Measurements from ENCODE around the gene CACNA1I. TPM values are rescaled to one million over a fixed set of nuclear protein-coding genes. Genes with fewer than 3 reads are reported as not detected.
A peak's percentile ranks its signal among the peaks of the same experiment; 100 is the strongest.

Gene CACNA1I
- total and polyA plus RNA-seq, 2 of the 8 experiments (the other 6 are each of a cell fraction or from before 2014, with no cell fraction given): 0.77 to 1.2 TPM

DNA sequence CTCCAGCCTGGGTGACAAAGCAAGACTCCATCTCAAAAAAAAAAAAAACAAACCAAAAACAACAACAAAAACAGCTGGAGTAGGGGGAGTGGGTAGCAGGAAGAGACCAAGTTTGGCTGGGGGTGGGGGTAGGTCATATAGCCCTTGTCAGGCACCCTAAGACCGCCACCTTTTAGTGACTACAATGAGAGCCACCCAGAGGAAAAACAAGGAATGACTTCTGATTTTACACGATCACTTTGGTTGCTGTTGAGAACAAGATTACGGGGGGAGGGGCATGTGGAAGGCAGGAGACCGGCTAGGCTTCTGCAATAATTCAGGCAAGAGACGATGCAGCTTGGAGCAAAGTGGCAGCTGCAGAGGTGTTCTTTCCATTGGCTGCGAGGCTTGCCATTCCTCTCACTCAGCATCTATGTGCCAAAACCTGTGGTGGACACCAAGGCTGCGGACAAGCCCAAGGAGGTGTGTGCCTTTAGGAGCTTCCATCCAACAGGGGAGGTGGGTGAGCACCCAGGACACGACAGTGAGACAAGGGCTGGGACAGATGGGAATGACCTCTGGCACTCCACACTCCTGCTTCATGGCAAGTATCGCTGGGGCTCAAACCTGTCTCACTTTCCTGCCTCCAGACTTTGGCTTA lies 39.7 kb upstream of the CACNA1I start:
- Histone ChIP-seq H3K4me1 (replicated peaks in 1 of 4; ENCODE audit: control insufficient read depth in 3 of 4, insufficient read depth in 4 of 4, low read length in 3 of 4) (peaks cover 12 to 44% (median 25%) of the 10 kb centered on the region in 4 experiments), H3K23ac (ENCODE audit: insufficient read length) (no peak overlapping the region), H2AFZ (ENCODE audit: low read length) (no peak overlapping the region), H3K79me1 (ENCODE audit: low read depth, low read length) (peaks cover 3% of the 10 kb centered on the region; the same call in 1 of the 2 replicates), H2BK120ac (replicated peaks; ENCODE audit: low read depth, low read length) (no peak overlapping the region), H3K4me3 (ENCODE audit: extremely low read depth in 1 of 4, insufficient read depth in 2 of 4, low read depth in 3 of 4, low read length in 4 of 4) (0 out of 8 replicates have a peak overlapping the region, but pooled peaks of 1 of the 4 experiments have one; percentile 95), H3K4me2 (ENCODE audit: insufficient read depth in 1 of 2, low read depth in 2 of 2, low read length in 2 of 2) (peak overlapping the region; percentile 19 to 79; a peak in 2 of 4 replicates), H3K27ac (ENCODE audit: low read depth, low read length) (no peak overlapping the region), H2BK15ac (ENCODE audit: low read length) (no peak overlapping the region), H3K23me2 (ENCODE audit: low read depth, low read length) (peaks cover 8% of the 10 kb centered on the region), H3K36me3 (ENCODE audit: control insufficient read depth in 2 of 4, insufficient read depth in 4 of 4, low read length in 3 of 4) (peaks cover 0 to 6% (median 1%) of the 10 kb centered on the region in 4 experiments; a peak in 4 of 8 replicates), H3K79me2 (ENCODE audit: control insufficient read depth in 1 of 2, insufficient read depth in 2 of 2, low read length in 2 of 2) (peaks cover 0 to 14% of the 10 kb centered on the region in 2 experiments; a peak in 2 of 4 replicates), H4K8ac (ENCODE audit: extremely low read depth, insufficient read depth, low read length) (no peak overlapping the region), H3K9ac (replicated peaks in 1 of 4; ENCODE audit: extremely low read depth in 1 of 4, low read depth in 3 of 4, low read length in 3 of 4) (no peak overlapping the region), H2BK5ac (ENCODE audit: low read depth, low read length) (no peak overlapping the region), H3K4ac (replicated peaks; ENCODE audit: insufficient read length, low read depth, low read length) (no peak overlapping the region), H3K27me3 (replicated peaks in 1 of 4; ENCODE audit: control insufficient read depth in 3 of 4, extremely low read depth in 1 of 4, insufficient read depth in 3 of 4, low read length in 3 of 4) (no peaks in the 10 kb centered on the region), H4K5ac (ENCODE audit: insufficient read length, low read depth, low read length) (no peak overlapping the region), H2BK12ac (ENCODE audit: low read depth, low read length) (no peak overlapping the region), H3K56ac (replicated peaks; ENCODE audit: insufficient read length, low read depth, low read length) (no peak overlapping the region), H3K18ac (ENCODE audit: extremely low read depth, low read length) (no peak overlapping the region), H3K9me3 (ENCODE audit: insufficient read depth in 2 of 2, low read depth in 1 of 2, low read length in 1 of 2) (no peaks in the 10 kb centered on the region), H4K91ac (replicated peaks; ENCODE audit: insufficient read length, low read length) (no peak overlapping the region), H4K20me1 (replicated peaks in 1 of 2; ENCODE audit: control insufficient read depth in 1 of 2, insufficient read depth in 2 of 2, low read length in 2 of 2) (peaks cover 12 to 33% of the 10 kb centered on the region in 2 experiments), H2BK20ac (ENCODE audit: low read length) (no peak overlapping the region), H2AK5ac (ENCODE audit: low read depth, low read length) (no peak overlapping the region), H3K14ac (ENCODE audit: insufficient read length) (no peak overlapping the region)
- FAIRE-seq (peak; percentile 19), DNase-seq (ENCODE audit: low read depth in 1 of 2, low spot score in 2 of 2) (no peak)
- CTCF ChIA-PET (ENCODE audit: partially characterized antibody): interaction anchor here (0.6 to 21.9 kb wide), 23 partner anchors 8 to 524 kb away, joined by 3 to 361 read pairs (median 4); partner anchors contain the start of genes ATF4 and MIEF1
- POLR2A ChIA-PET (ENCODE audit: partially characterized antibody): interaction anchor here (0.8 to 8.9 kb wide), 6 partner anchors 10 to 212 kb away, joined by 3 to 72 read pairs (median 3); partner anchors contain the start of genes ATF4, MIEF1 and RPL3
- 70% methylated on average over 9 of the region's 9 CpGs; no CpG with 5 or more reads in 1 of the 2 experiments for WGBS, 2 experiments (ENCODE audit: extremely low coverage in 1 of 2, insufficient coverage in 1 of 2, insufficient read length in 1 of 2, insufficient replicate concordance in 2 of 2, low coverage in 1 of 2, low lambda C conversion rate in 2 of 2, missing lambda C conversion rate in 1 of 2)
- TF ChIP-seq E2F6 (IDR thresholded peaks at IDR 0.05) (no peak), TAF7 (optimal IDR thresholded peaks at IDR 0.05; ENCODE audit: borderline replicate concordance, low read depth, low read length) (no peak), CREB1 (IDR thresholded peaks at IDR 0.05) (no peak), CTBP2 (IDR thresholded peaks at IDR 0.05; ENCODE audit: borderline replicate concordance, insufficient read depth, insufficient read length, low read length) (no peak), TCF12 (IDR thresholded peaks at IDR 0.05; ENCODE audit: low read depth, low read length) (no peak), CEBPB (IDR thresholded peaks at IDR 0.05; ENCODE audit: low read depth, low read length) (no peak), SP1 (IDR thresholded peaks at IDR 0.05; ENCODE audit: low read depth, low read length) (0 out of 2 replicates have a peak, but pooled peaks have one; percentile 33), CTCF (IDR thresholded peaks at IDR 0.05; ENCODE audit: control extremely low read depth in 1 of 3, insufficient read depth in 1 of 3, low read depth in 1 of 3, low read length in 3 of 3) (peak in 2 of 3 experiments; percentile 32 to 33; a peak in 2 of 4 replicates)
